ENCODE results near the gene TMEM254. TPM values are rescaled to one million over a fixed set of nuclear protein-coding genes. Genes with fewer than 3 reads are reported as not detected.
"Not testable (repeated sequence)": the region's sequence is repeated elsewhere in the genome, so short reads cannot be mapped to it uniquely, and the experiment has no call there.

Gene TMEM254
- total RNA-seq, 1 experiment from 2014 or later, result 9.0 TPM

GRCh38 chr10:80133206-80133605 lies 54.7 kb downstream of the TMEM254 start:
- Histone ChIP-seq H3K36me3 (no peaks in the 10 kb centered on the region), H3K27ac (no peak overlapping the region), H3K9me3 (replicated peaks) (no peaks in the 10 kb centered on the region), H3K4me3 (no peak overlapping the region), H3K4me1 (replicated peaks) (peaks cover 22% of the 10 kb centered on the region), H3K27me3 (replicated peaks) (peaks cover 14% of the 10 kb centered on the region)
- DNase-seq (ENCODE audit: low read depth in 1 of 2, low spot score in 2 of 2), result no peak

- Histone ChIP-seq H3K4me1 (replicated peaks) (peaks cover 25% of the 10 kb centered on the region), H3K27me3 (replicated peaks) (peaks cover 14% of the 10 kb centered on the region)
- not testable (repeated sequence) for H3K36me3 ChIP-seq; H3K9me3 ChIP-seq (replicated peaks); DNase-seq (ENCODE audit: low read depth in 1 of 2, low spot score in 2 of 2); H3K27ac ChIP-seq; H3K4me3 ChIP-seq
These were observed 55.2 kb downstream of the TMEM254 start for GRCh38 chr10:80133687-80134086.

GRCh38 chr10:80136134-80136571 lies 57.7 kb downstream of the TMEM254 start:
- H3K36me3 ChIP-seq, result no peaks in the 10 kb centered on the region
- H3K27me3 ChIP-seq (replicated peaks), result peaks cover 14% of the 10 kb centered on the region
- no peak overlapping the region for H3K27ac ChIP-seq
- peak; percentile 70 to 75 for DNase-seq (ENCODE audit: low read depth in 1 of 2, low spot score in 2 of 2)
- H3K4me3 ChIP-seq, result no peak overlapping the region
- H3K9me3 ChIP-seq (replicated peaks), result no peaks in the 10 kb centered on the region
- peaks cover 25% of the 10 kb centered on the region for H3K4me1 ChIP-seq (replicated peaks)

GRCh38 chr10:80137031-80137862 lies 58.8 kb downstream of the TMEM254 start:
- Histone ChIP-seq H3K4me3 (no peak overlapping the region), H3K27ac (no peak overlapping the region), H3K36me3 (no peaks in the 10 kb centered on the region), H3K9me3 (replicated peaks) (no peaks in the 10 kb centered on the region), H3K4me1 (replicated peaks) (peaks cover 28% of the 10 kb centered on the region), H3K27me3 (replicated peaks) (peaks cover 7% of the 10 kb centered on the region)
- no peak for DNase-seq (ENCODE audit: low read depth in 1 of 2, low spot score in 2 of 2)

GRCh38 chr10:80137920-80138319 lies 59.5 kb downstream of the TMEM254 start:
- peaks cover 21% of the 10 kb centered on the region for H3K4me1 ChIP-seq (replicated peaks)
- H3K36me3 ChIP-seq, result no peaks in the 10 kb centered on the region
- H3K9me3 ChIP-seq (replicated peaks), result no peaks in the 10 kb centered on the region
- no peaks in the 10 kb centered on the region; the same call in 1 of the 2 replicates for H3K27me3 ChIP-seq (replicated peaks)
- DNase-seq (ENCODE audit: low read depth in 1 of 2, low spot score in 2 of 2), result peak in 1 of 2 experiments; percentile 38
- H3K27ac ChIP-seq, result no peak overlapping the region
- no peak overlapping the region for H3K4me3 ChIP-seq

GRCh38 chr10:80139265-80139664 lies 60.8 kb downstream of the TMEM254 start:
- no peak for DNase-seq (ENCODE audit: low read depth in 1 of 2, low spot score in 2 of 2)
- no peak overlapping the region for H3K4me3 ChIP-seq
- no peaks in the 10 kb centered on the region for H3K36me3 ChIP-seq
- no peak overlapping the region for H3K27ac ChIP-seq
- H3K4me1 ChIP-seq (replicated peaks), result peaks cover 21% of the 10 kb centered on the region
- H3K27me3 ChIP-seq (replicated peaks), result no peaks in the 10 kb centered on the region
- no peaks in the 10 kb centered on the region for H3K9me3 ChIP-seq (replicated peaks)

GRCh38 chr10:80140251-80140650 lies 61.8 kb downstream of the TMEM254 start:
- Histone ChIP-seq H3K4me3 (no peak overlapping the region), H3K27me3 (replicated peaks) (no peaks in the 10 kb centered on the region), H3K9me3 (replicated peaks) (no peaks in the 10 kb centered on the region), H3K27ac (no peak overlapping the region), H3K36me3 (no peaks in the 10 kb centered on the region), H3K4me1 (replicated peaks) (peaks cover 21% of the 10 kb centered on the region)
- no peak for DNase-seq (ENCODE audit: low read depth in 1 of 2, low spot score in 2 of 2)

- no peak overlapping the region for H3K27ac ChIP-seq
- H3K27me3 ChIP-seq (replicated peaks), result no peaks in the 10 kb centered on the region
- no peak for DNase-seq (ENCODE audit: low read depth in 1 of 2, low spot score in 2 of 2)
- H3K4me1 ChIP-seq (replicated peaks), result peaks cover 22% of the 10 kb centered on the region
- H3K36me3 ChIP-seq, result no peaks in the 10 kb centered on the region
- H3K9me3 ChIP-seq (replicated peaks), result no peaks in the 10 kb centered on the region
- H3K4me3 ChIP-seq, result no peak overlapping the region
These were observed 63.4 kb downstream of the TMEM254 start for GRCh38 chr10:80141696-80142460.

Other genes with a start within 250 kb of the TMEM254 start
- 0.29 TPM in 1 of 2 replicates, not detected in the other for gene SFTPD, start 129.6 kb upstream of the TMEM254 start, total RNA-seq (2014; rRNA removed; shearing (Covaris generic))
- not detected in 2 replicates for gene PLAC9, start 54.1 kb downstream of the TMEM254 start, total RNA-seq (2014; rRNA removed; shearing (Covaris generic))
- 76.9 and 114 TPM in 2 replicates for gene ANXA11, start 126.9 kb downstream of the TMEM254 start, total RNA-seq (2014; rRNA removed; shearing (Covaris generic))
- gene MAT1A, start 211.0 kb downstream of the TMEM254 start, total RNA-seq (2014; rRNA removed; shearing (Covaris generic)), result not detected in 2 replicates

Measured in SJSA1 (cell line).